Superior temporal gyrus (tissue), 1 donor: ENCODE measurements around the gene METTL6.
"Not testable (repeated sequence)": the region's sequence is repeated elsewhere in the genome, so short reads cannot be mapped to it uniquely, and the experiment has no call there.

Source experiments
- DNase-seq: peaks from one replicate; pipeline ENCODE4 v3.0.0-alpha.2; 2016; ENCODE audit errors: extremely low spot score

Gene METTL6

GRCh38 chr3:15404767-15405166 is 22.6 kb downstream of the METTL6 start:
- DNase-seq, result no peak

- no peak for DNase-seq
Observed at GRCh38 chr3:15403965-15404364, 23.4 kb downstream of the METTL6 start.

- DNase-seq, result no peak
Observed at GRCh38 chr3:15403495-15403894, 23.8 kb downstream of the METTL6 start.

- no peak for DNase-seq
Observed at GRCh38 chr3:15401936-15402335, 25.4 kb downstream of the METTL6 start.

- DNase-seq, result no peak
Observed at GRCh38 chr3:15399970-15400369, 27.4 kb downstream of the METTL6 start.

GRCh38 chr3:15398731-15399133 is 28.6 kb downstream of the METTL6 start:
- not testable (repeated sequence) for DNase-seq

- not testable (repeated sequence) for DNase-seq
Observed at GRCh38 chr3:15393252-15393651, 34.1 kb downstream of the METTL6 start.

- DNase-seq, result no peak
Observed at GRCh38 chr3:15391007-15391406, 36.3 kb downstream of the METTL6 start.

- no peak for DNase-seq
Observed at GRCh38 chr3:15390460-15390859, 36.9 kb downstream of the METTL6 start.

GRCh38 chr3:15388335-15388734 is 39.0 kb downstream of the METTL6 start:
- not testable (repeated sequence) for DNase-seq

- no peak for DNase-seq
Observed at GRCh38 chr3:15387735-15388134, 39.6 kb downstream of the METTL6 start.

- no peak for DNase-seq
Observed at GRCh38 chr3:15387171-15387581, 40.2 kb downstream of the METTL6 start.

GRCh38 chr3:15386654-15386955 is 40.7 kb downstream of the METTL6 start:
- not testable (repeated sequence) for DNase-seq

- DNase-seq, result no peak
Observed at GRCh38 chr3:15385901-15386653, 41.3 kb downstream of the METTL6 start.

- DNase-seq, result not testable (repeated sequence)
Observed at GRCh38 chr3:15385238-15385695, 42.1 kb downstream of the METTL6 start.

- DNase-seq, result no peak
Observed at GRCh38 chr3:15384510-15385237, 42.7 kb downstream of the METTL6 start.

GRCh38 chr3:15382405-15382923 is 44.9 kb downstream of the METTL6 start:
- no peak for DNase-seq

- no peak for DNase-seq
Observed at GRCh38 chr3:15380980-15381890, 46.1 kb downstream of the METTL6 start.

GRCh38 chr3:15377961-15378791 is 49.2 kb downstream of the METTL6 start:
- DNase-seq, result peak; percentile 99

- no peak for DNase-seq
Observed at GRCh38 chr3:15375461-15376000, 51.8 kb downstream of the METTL6 start.

- no peak for DNase-seq
Observed at GRCh38 chr3:15372918-15373317, 54.4 kb downstream of the METTL6 start.
